GM23248 (cell line): Measurements from ENCODE around the gene SEC16A.

Experiments
- EZH2 ChIP-seq: fragments of 200-600 bp; sonication (generic); IDR thresholded peaks from 2 replicates; pipeline ENCODE4 v1.6.1; 2018; ENCODE audit warnings: antibody characterized with exemption, mild to moderate bottlenecking; ENCODE audit not compliant: insufficient read depth, poor library complexity, severe bottlenecking
- EZH2phosphoT487 ChIP-seq: fragments of 200-600 bp; sonication (generic); IDR thresholded peaks from 2 replicates; pipeline ENCODE4 v1.6.1; 2018; ENCODE audit warnings: antibody characterized with exemption, moderate library complexity, mild to moderate bottlenecking, low read depth; ENCODE audit not compliant: insufficient read depth

- TF ChIP-seq EZH2 (no peak), EZH2phosphoT487 (no peak)
Measured at GRCh38 chr9:136412962-136413361, 69.9 kb downstream of the SEC16A start.
